ENCODE measurements around the gene ABHD11. TPM values are rescaled to one million over a fixed set of nuclear protein-coding genes. Genes with fewer than 3 reads are reported as not detected.
A peak's percentile ranks its signal among the peaks of the same experiment; 100 is the strongest.

The ABHD11 gene
- total and polyA plus RNA-seq, 9 of the 15 experiments (the other 6 are each of a cell fraction or from before 2014, with no cell fraction given): 7.7 to 44.2 (median 18.9) TPM

DNA sequence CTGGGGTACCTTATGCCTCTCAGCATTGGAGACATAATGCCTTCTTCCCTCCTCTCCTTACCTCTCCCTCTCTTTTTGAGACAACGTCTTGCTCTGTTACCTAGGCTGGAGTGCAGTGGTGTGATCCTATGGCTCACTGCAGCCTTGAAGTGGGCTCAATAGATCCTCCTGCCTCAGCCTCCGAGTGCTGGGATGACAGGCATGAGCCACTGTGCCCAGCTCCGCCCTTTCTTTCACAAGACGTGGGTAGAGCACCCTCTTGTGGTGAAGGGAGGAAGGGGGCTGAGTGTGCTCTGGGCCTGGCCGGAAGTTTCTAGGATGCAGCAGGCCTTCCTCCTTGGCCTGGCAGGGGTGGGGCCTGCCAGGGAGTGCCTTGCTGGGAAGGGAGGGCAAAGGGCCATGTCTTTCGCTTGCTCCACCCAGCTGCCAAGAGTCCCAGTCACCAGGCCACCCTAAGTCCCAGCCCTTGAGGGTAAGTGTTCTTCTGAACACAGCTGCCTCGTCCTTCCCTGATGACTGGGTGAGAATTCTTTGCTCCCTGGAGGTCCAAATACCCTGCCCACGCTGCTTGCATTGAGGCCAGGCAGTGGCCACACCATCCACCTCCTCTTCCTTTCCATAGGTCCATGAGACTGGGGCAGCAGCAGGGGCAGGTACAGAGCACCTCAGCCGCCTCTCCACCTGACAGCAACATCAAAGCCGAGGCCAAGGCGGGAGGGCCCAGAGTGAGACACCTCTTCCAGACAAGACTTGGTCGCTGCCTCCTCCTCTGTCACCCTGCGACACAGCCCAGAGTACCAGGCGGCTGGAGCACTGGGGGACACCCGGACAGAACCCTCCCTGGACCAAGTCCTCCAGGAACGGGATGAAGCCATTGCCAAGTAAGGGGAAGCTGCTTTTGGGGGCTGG is 3.7 kb downstream of the ABHD11 start (continued):
- TF ChIP-seq, protein P1, sequence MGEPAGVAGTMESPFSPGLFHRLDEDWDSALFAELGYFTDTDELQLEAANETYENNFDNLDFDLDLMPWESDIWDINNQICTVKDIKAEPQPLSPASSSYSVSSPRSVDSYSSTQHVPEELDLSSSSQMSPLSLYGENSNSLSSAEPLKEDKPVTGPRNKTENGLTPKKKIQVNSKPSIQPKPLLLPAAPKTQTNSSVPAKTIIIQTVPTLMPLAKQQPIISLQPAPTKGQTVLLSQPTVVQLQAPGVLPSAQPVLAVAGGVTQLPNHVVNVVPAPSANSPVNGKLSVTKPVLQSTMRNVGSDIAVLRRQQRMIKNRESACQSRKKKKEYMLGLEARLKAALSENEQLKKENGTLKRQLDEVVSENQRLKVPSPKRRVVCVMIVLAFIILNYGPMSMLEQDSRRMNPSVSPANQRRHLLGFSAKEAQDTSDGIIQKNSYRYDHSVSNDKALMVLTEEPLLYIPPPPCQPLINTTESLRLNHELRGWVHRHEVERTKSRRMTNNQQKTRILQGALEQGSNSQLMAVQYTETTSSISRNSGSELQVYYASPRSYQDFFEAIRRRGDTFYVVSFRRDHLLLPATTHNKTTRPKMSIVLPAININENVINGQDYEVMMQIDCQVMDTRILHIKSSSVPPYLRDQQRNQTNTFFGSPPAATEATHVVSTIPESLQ (CRISPR knock-in tag; IDR thresholded peaks at IDR 0.05): no peak
- TF ChIP-seq ZNF263 (CRISPR knock-in tag; IDR thresholded peaks at IDR 0.05; ENCODE audit: borderline replicate concordance) (peak; percentile 87), ZNF146 (CRISPR knock-in tag; IDR thresholded peaks at IDR 0.05; ENCODE audit: unreplicated experiment) (no peak), CC2D1A (IDR thresholded peaks at IDR 0.05) (peak; percentile 81), SLC30A9 (CRISPR knock-in tag; IDR thresholded peaks at IDR 0.05) (no peak), ZNF507 (tag; conservative IDR thresholded peaks at IDR 0.05) (no peak), ZNF766 (CRISPR knock-in tag; conservative IDR thresholded peaks at IDR 0.05) (no peak), NBN (IDR thresholded peaks at IDR 0.05; ENCODE audit: low read depth) (peak; percentile 28; the same call in 1 of the 2 replicates), TRIM24 (IDR thresholded peaks at IDR 0.05) (no peak; a peak in 1 of 4 replicates)
- TF ChIP-seq, protein P2, sequence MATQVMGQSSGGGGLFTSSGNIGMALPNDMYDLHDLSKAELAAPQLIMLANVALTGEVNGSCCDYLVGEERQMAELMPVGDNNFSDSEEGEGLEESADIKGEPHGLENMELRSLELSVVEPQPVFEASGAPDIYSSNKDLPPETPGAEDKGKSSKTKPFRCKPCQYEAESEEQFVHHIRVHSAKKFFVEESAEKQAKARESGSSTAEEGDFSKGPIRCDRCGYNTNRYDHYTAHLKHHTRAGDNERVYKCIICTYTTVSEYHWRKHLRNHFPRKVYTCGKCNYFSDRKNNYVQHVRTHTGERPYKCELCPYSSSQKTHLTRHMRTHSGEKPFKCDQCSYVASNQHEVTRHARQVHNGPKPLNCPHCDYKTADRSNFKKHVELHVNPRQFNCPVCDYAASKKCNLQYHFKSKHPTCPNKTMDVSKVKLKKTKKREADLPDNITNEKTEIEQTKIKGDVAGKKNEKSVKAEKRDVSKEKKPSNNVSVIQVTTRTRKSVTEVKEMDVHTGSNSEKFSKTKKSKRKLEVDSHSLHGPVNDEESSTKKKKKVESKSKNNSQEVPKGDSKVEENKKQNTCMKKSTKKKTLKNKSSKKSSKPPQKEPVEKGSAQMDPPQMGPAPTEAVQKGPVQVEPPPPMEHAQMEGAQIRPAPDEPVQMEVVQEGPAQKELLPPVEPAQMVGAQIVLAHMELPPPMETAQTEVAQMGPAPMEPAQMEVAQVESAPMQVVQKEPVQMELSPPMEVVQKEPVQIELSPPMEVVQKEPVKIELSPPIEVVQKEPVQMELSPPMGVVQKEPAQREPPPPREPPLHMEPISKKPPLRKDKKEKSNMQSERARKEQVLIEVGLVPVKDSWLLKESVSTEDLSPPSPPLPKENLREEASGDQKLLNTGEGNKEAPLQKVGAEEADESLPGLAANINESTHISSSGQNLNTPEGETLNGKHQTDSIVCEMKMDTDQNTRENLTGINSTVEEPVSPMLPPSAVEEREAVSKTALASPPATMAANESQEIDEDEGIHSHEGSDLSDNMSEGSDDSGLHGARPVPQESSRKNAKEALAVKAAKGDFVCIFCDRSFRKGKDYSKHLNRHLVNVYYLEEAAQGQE (IDR thresholded peaks at IDR 0.05; ENCODE audit: borderline replicate concordance): peak; percentile 83
- TF ChIP-seq, protein P2 (CRISPR knock-in tag; IDR thresholded peaks at IDR 0.05; ENCODE audit: low read depth): peak; percentile 58
- TF ChIP-seq, protein P3, sequence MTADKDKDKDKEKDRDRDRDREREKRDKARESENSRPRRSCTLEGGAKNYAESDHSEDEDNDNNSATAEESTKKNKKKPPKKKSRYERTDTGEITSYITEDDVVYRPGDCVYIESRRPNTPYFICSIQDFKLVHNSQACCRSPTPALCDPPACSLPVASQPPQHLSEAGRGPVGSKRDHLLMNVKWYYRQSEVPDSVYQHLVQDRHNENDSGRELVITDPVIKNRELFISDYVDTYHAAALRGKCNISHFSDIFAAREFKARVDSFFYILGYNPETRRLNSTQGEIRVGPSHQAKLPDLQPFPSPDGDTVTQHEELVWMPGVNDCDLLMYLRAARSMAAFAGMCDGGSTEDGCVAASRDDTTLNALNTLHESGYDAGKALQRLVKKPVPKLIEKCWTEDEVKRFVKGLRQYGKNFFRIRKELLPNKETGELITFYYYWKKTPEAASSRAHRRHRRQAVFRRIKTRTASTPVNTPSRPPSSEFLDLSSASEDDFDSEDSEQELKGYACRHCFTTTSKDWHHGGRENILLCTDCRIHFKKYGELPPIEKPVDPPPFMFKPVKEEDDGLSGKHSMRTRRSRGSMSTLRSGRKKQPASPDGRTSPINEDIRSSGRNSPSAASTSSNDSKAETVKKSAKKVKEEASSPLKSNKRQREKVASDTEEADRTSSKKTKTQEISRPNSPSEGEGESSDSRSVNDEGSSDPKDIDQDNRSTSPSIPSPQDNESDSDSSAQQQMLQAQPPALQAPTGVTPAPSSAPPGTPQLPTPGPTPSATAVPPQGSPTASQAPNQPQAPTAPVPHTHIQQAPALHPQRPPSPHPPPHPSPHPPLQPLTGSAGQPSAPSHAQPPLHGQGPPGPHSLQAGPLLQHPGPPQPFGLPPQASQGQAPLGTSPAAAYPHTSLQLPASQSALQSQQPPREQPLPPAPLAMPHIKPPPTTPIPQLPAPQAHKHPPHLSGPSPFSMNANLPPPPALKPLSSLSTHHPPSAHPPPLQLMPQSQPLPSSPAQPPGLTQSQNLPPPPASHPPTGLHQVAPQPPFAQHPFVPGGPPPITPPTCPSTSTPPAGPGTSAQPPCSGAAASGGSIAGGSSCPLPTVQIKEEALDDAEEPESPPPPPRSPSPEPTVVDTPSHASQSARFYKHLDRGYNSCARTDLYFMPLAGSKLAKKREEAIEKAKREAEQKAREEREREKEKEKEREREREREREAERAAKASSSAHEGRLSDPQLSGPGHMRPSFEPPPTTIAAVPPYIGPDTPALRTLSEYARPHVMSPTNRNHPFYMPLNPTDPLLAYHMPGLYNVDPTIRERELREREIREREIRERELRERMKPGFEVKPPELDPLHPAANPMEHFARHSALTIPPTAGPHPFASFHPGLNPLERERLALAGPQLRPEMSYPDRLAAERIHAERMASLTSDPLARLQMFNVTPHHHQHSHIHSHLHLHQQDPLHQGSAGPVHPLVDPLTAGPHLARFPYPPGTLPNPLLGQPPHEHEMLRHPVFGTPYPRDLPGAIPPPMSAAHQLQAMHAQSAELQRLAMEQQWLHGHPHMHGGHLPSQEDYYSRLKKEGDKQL (CRISPR knock-in tag; IDR thresholded peaks at IDR 0.05; ENCODE audit: borderline replicate concordance): no peak

Measured in K562 (cell line).